Aorta (tissue), 5 donors: ENCODE measurements around the gene RNF20. TPM values are rescaled to one million over a fixed set of nuclear protein-coding genes. Genes with fewer than 3 reads are reported as not detected.

Experiments
- ATAC-seq: fragments of 200-7000 bp; cut with Tn5 transposase; one replicate; pipeline ENCODE4 v1.9.1; 2022; ENCODE audit warnings: moderate library complexity; ENCODE audit not compliant: low FRiP score
- DNase-seq, 2 donors: peaks; one replicate each; pipeline ENCODE4 v3.0.0-alpha.2; 2020
- H3K27ac ChIP-seq, 2 donors: one replicate each; pipeline ENCODE4 v1.5.1; 2013; ENCODE audit warnings: low read length in 2 of 2, mild to moderate bottlenecking in 2 of 2, moderate library complexity in 2 of 2, control low read depth in 1 of 2, inconsistent platforms in 1 of 2, low read depth in 1 of 2
- H3K27me3 ChIP-seq, 2 donors: one replicate each; pipeline ENCODE4 v1.6.1; 2013; ENCODE audit warnings: control low read depth in 1 of 2, low read length in 1 of 2, mild to moderate bottlenecking in 1 of 2, moderate library complexity in 1 of 2; ENCODE audit not compliant: insufficient read depth in 2 of 2, control insufficient read depth in 1 of 2
- H3K36me3 ChIP-seq, 2 donors: one replicate each; pipeline ENCODE4 v1.6.1; 2013; ENCODE audit warnings: control low read depth in 1 of 2, low read length in 1 of 2, mild to moderate bottlenecking in 1 of 2; ENCODE audit not compliant: insufficient read depth in 2 of 2, control insufficient read depth in 1 of 2
- H3K4me1 ChIP-seq, 2 donors: one replicate each; pipeline ENCODE4 v1.6.1; 2013; ENCODE audit warnings: low read length in 2 of 2, control low read depth in 1 of 2, mild to moderate bottlenecking in 1 of 2, moderate library complexity in 1 of 2; ENCODE audit not compliant: insufficient read depth in 2 of 2, control insufficient read depth in 1 of 2
- H3K4me3 ChIP-seq, 2 donors: one replicate each; pipeline ENCODE4 v1.5.1; 2013; ENCODE audit warnings: low read length in 2 of 2, control low read depth in 1 of 2, mild to moderate bottlenecking in 1 of 2
- H3K9me3 ChIP-seq: one replicate; pipeline ENCODE4 v1.6.1; 2013; ENCODE audit warnings: mild to moderate bottlenecking, low read length; ENCODE audit not compliant: control insufficient read depth
- WGBS, 2 donors: extraction: QIAGEN DNeasy Blood & Tissue Kit; methylation state at CpG; one replicate each; pipeline ENCODE4 v1.1.7; 2013; 5-methylcytosine and 5-hydroxymethylcytosine counted together
- intact Hi-C, 2 donors: fragments of 100-400 bp; cut with DNase I; formaldehyde crosslinking; loops; one replicate each; pipeline versions ENCODE4 v1.14.2 to v1.15.0; 2022
- polyA plus RNA-seq, 2 donors: library from polyadenylated mRNA; stranded (reverse); fragments of 200-250 nt; gene quantifications; one replicate each; pipeline ENCODE4 v1.2.3, GENCODE V29; 2013
- total RNA-seq, 2 donors: library from RNA; stranded (reverse); fragmentation: NEBNext Ultra II Directional; extraction: Animal tissue kit (Norgen Biotek cat#: 25700); gene quantifications; one replicate each; pipeline ENCODE4 v1.2.1, GENCODE V29; 2021
- donor health status: healthy with polysubstance abuse.
- donor health status: Bipolar disorder and iron deficiency.
- donor health status: DM: no; HTN: no; CAD: no.
- donor health status: DM: no; HTN: no; CAD: no.
- donor health status: DM: yes; HTN: yes; CAD: no.

The RNF20 gene
- total and polyA plus RNA-seq, 4 donors, result 11.0 to 48.1 (median 32.7) TPM

GRCh38 chr9:101504188-101504587 is 29.5 kb upstream of the RNF20 start:
- no peak for DNase-seq
- Histone ChIP-seq H3K4me3 (no peak overlapping the region), H3K27me3 (no peaks in the 10 kb centered on the region), H3K4me1 (peaks cover 0 to 4% of the 10 kb centered on the region in 2 donors), H3K27ac (no peak overlapping the region), H3K9me3 (no peaks in the 10 kb centered on the region), H3K36me3 (no peaks in the 10 kb centered on the region)
- no peak for ATAC-seq
- intact Hi-C loops, result no loop called here

GRCh38 chr9:101508211-101508610 is 25.4 kb upstream of the RNF20 start:
- Histone ChIP-seq H3K4me1 (peaks cover 2 to 8% of the 10 kb centered on the region in 2 donors), H3K9me3 (no peaks in the 10 kb centered on the region), H3K27me3 (no peaks in the 10 kb centered on the region), H3K4me3 (no peak overlapping the region), H3K27ac (no peak overlapping the region), H3K36me3 (no peaks in the 10 kb centered on the region)
- WGBS, 2 donors, result 3 to 5% methylated on average over 5 of the region's 5 CpGs
- no peak for ATAC-seq
- no peak for DNase-seq
- intact Hi-C loops, result no loop called here

GRCh38 chr9:101509572-101509971 is 24.1 kb upstream of the RNF20 start:
- H3K9me3 ChIP-seq, result no peaks in the 10 kb centered on the region
- H3K36me3 ChIP-seq, result no peaks in the 10 kb centered on the region
- no peak overlapping the region for H3K4me3 ChIP-seq
- intact Hi-C loops, result no loop called here
- DNase-seq (no peak), ATAC-seq (no peak)
- WGBS, 2 donors, result 90 to 94% methylated on average over 4 of the region's 4 CpGs
- H3K27ac ChIP-seq, result no peak overlapping the region
- H3K4me1 ChIP-seq, result peaks cover 2 to 15% of the 10 kb centered on the region in 2 donors
- H3K27me3 ChIP-seq, result no peaks in the 10 kb centered on the region

GRCh38 chr9:101510459-101510858 is 23.2 kb upstream of the RNF20 start:
- ATAC-seq (no peak), DNase-seq (no peak)
- intact Hi-C loops, result no loop called here
- no peaks in the 10 kb centered on the region for H3K9me3 ChIP-seq
- no peaks in the 10 kb centered on the region for H3K27me3 ChIP-seq
- no peak overlapping the region for H3K4me3 ChIP-seq
- H3K27ac ChIP-seq, result no peak overlapping the region
- WGBS, 2 donors, result 73 to 85% methylated on average over 6 of the region's 6 CpGs
- H3K36me3 ChIP-seq, result no peaks in the 10 kb centered on the region
- peaks cover 2 to 15% of the 10 kb centered on the region in 2 donors for H3K4me1 ChIP-seq

- 95 to 99% methylated on average over 2 of the region's 2 CpGs for WGBS, 2 donors
- H3K4me3 ChIP-seq, result no peak overlapping the region
- no peaks in the 10 kb centered on the region for H3K27me3 ChIP-seq
- peaks cover 2 to 15% of the 10 kb centered on the region in 2 donors for H3K4me1 ChIP-seq
- intact Hi-C loops, result no loop called here
- ATAC-seq, result no peak
- no peak for DNase-seq
- H3K27ac ChIP-seq, result no peak overlapping the region
- no peaks in the 10 kb centered on the region for H3K9me3 ChIP-seq
- no peaks in the 10 kb centered on the region for H3K36me3 ChIP-seq
These were observed 22.6 kb upstream of the RNF20 start for GRCh38 chr9:101511009-101511408.

GRCh38 chr9:101512116-101512515 is 21.5 kb upstream of the RNF20 start:
- Histone ChIP-seq H3K4me3 (no peak overlapping the region), H3K9me3 (no peaks in the 10 kb centered on the region), H3K4me1 (peaks cover 2 to 15% of the 10 kb centered on the region in 2 donors), H3K27ac (no peak overlapping the region), H3K27me3 (no peaks in the 10 kb centered on the region), H3K36me3 (no peaks in the 10 kb centered on the region)
- ATAC-seq (no peak), DNase-seq (no peak)
- WGBS, 2 donors, result 33 to 52% methylated on average over 3 of the region's 3 CpGs
- intact Hi-C loops, result no loop called here

- no peak for ATAC-seq
- no peak for DNase-seq
- H3K27me3 ChIP-seq, result no peaks in the 10 kb centered on the region
- intact Hi-C loops, result no loop called here
- no peak overlapping the region for H3K4me3 ChIP-seq
- H3K36me3 ChIP-seq, result no peaks in the 10 kb centered on the region
- peaks cover 2 to 14% of the 10 kb centered on the region in 2 donors for H3K4me1 ChIP-seq
- H3K27ac ChIP-seq, result peak overlapping the region in 1 of 2 donors; percentile 17
- no peaks in the 10 kb centered on the region for H3K9me3 ChIP-seq
These were observed 20.3 kb upstream of the RNF20 start for GRCh38 chr9:101513351-101513750.

GRCh38 chr9:101514071-101514470 is 19.6 kb upstream of the RNF20 start:
- no peaks in the 10 kb centered on the region for H3K9me3 ChIP-seq
- no peak overlapping the region for H3K4me3 ChIP-seq
- peaks cover 2 to 13% of the 10 kb centered on the region in 2 donors for H3K4me1 ChIP-seq
- DNase-seq, result no peak
- 4 to 5% methylated on average over 2 of the region's 2 CpGs for WGBS, 2 donors
- ATAC-seq, result no peak
- no peaks in the 10 kb centered on the region for H3K27me3 ChIP-seq
- H3K27ac ChIP-seq, result peak overlapping the region in 1 of 2 donors; percentile 17
- no peaks in the 10 kb centered on the region for H3K36me3 ChIP-seq
- intact Hi-C loops, result no loop called here

GRCh38 chr9:101516655-101517054 is 17.0 kb upstream of the RNF20 start:
- WGBS, 2 donors, result 93 to 96% methylated on average over 1 of the region's 1 CpG
- H3K36me3 ChIP-seq, result no peaks in the 10 kb centered on the region
- H3K4me3 ChIP-seq, result no peak overlapping the region
- intact Hi-C loops, result no loop called here
- peaks cover 2 to 11% of the 10 kb centered on the region in 2 donors for H3K4me1 ChIP-seq
- ATAC-seq (no peak), DNase-seq (no peak)
- no peak overlapping the region for H3K27ac ChIP-seq
- no peaks in the 10 kb centered on the region for H3K27me3 ChIP-seq
- no peaks in the 10 kb centered on the region for H3K9me3 ChIP-seq
